ENCODE data around the gene MICAL2. TPM values are rescaled to one million over a fixed set of nuclear protein-coding genes. Genes with fewer than 3 reads are reported as not detected.

The MICAL2 gene
- total RNA-seq, 1 experiment from 2014 or later, result 62.9 TPM

- no peak overlapping the region for H2AFZ ChIP-seq (ENCODE audit: low read length)
- intact Hi-C loops (cut with micrococcal nuclease), result no loop called here
- TF ChIP-seq EZH2 (IDR thresholded peaks at IDR 0.05; ENCODE audit: low read length, unreplicated experiment), result no peak
- TF ChIP-seq EZH2phosphoT487 (IDR thresholded peaks at IDR 0.05; ENCODE audit: borderline replicate concordance, low read length), result no peak
- TF ChIP-seq CTCF (conservative IDR thresholded peaks at IDR 0.05; ENCODE audit: low read depth, low read length), result no peak
- no peaks in the 10 kb centered on the region for H3K9me2 ChIP-seq (replicated peaks; ENCODE audit: low read length)
- ATAC-seq (no peak), DNase-seq (peak; percentile 31)
- BruUV-seq (replicated peaks), result no TSS peak
- H3K9ac ChIP-seq (ENCODE audit: low read length), result no peak overlapping the region
- no peak overlapping the region for H3K27ac ChIP-seq (ENCODE audit: low read length)
- no peaks in the 10 kb centered on the region for H4K20me1 ChIP-seq (ENCODE audit: low read length)
- H3K27me3 ChIP-seq (ENCODE audit: low read length), result no peaks in the 10 kb centered on the region
- no peak overlapping the region for H3K4me3 ChIP-seq (ENCODE audit: low read length)
- no peaks in the 10 kb centered on the region for H3K9me3 ChIP-seq (ENCODE audit: low read length)
- H3K4me1 ChIP-seq (ENCODE audit: insufficient read depth, low read length), result peaks cover 32% of the 10 kb centered on the region
- ChIA-PET POLR2A (ENCODE audit: unreplicated experiment) (no interaction called here), CTCF (no interaction called here)
- H3F3A ChIP-seq (ENCODE audit: low read length, unreplicated experiment), result no peaks in the 10 kb centered on the region
- no peak overlapping the region for H3K4me2 ChIP-seq (ENCODE audit: low read length)
- no peaks in the 10 kb centered on the region for H3K79me2 ChIP-seq (ENCODE audit: low read length)
- H3K36me3 ChIP-seq (ENCODE audit: low read depth, low read length), result no peaks in the 10 kb centered on the region
These were observed 162.6 kb downstream of the MICAL2 start for GRCh38 chr11:12272821-12273617.

GRCh38 chr11:12273618-12273995 is 163.2 kb downstream of the MICAL2 start:
- intact Hi-C loops (cut with micrococcal nuclease), result no loop called here
- Histone ChIP-seq H3K4me2 (ENCODE audit: low read length) (no peak overlapping the region), H3K79me2 (ENCODE audit: low read length) (no peaks in the 10 kb centered on the region), H4K20me1 (ENCODE audit: low read length) (no peaks in the 10 kb centered on the region), H3K36me3 (ENCODE audit: low read depth, low read length) (no peaks in the 10 kb centered on the region), H3K9me3 (ENCODE audit: low read length) (no peaks in the 10 kb centered on the region), H3F3A (ENCODE audit: low read length, unreplicated experiment) (no peaks in the 10 kb centered on the region), H3K27ac (ENCODE audit: low read length) (no peak overlapping the region), H3K9ac (ENCODE audit: low read length) (no peak overlapping the region), H3K27me3 (ENCODE audit: low read length) (no peaks in the 10 kb centered on the region), H2AFZ (ENCODE audit: low read length) (no peak overlapping the region), H3K4me3 (ENCODE audit: low read length) (no peak overlapping the region), H3K4me1 (ENCODE audit: insufficient read depth, low read length) (peaks cover 26% of the 10 kb centered on the region), H3K9me2 (replicated peaks; ENCODE audit: low read length) (no peaks in the 10 kb centered on the region)
- no peak for ATAC-seq
- ChIA-PET CTCF (no interaction called here), POLR2A (ENCODE audit: unreplicated experiment) (no interaction called here)
- DNase-seq, result no peak
- TF ChIP-seq EZH2 (IDR thresholded peaks at IDR 0.05; ENCODE audit: low read length, unreplicated experiment), result no peak
- no peak for TF ChIP-seq CTCF (conservative IDR thresholded peaks at IDR 0.05; ENCODE audit: low read depth, low read length)
- no peak for TF ChIP-seq EZH2phosphoT487 (IDR thresholded peaks at IDR 0.05; ENCODE audit: borderline replicate concordance, low read length)
- BruUV-seq (replicated peaks), result no TSS peak

GRCh38 chr11:12274056-12274455 is 163.7 kb downstream of the MICAL2 start:
- ATAC-seq, result no peak
- Histone ChIP-seq H3K9me2 (replicated peaks; ENCODE audit: low read length) (no peaks in the 10 kb centered on the region), H3F3A (ENCODE audit: low read length, unreplicated experiment) (no peaks in the 10 kb centered on the region), H3K27ac (ENCODE audit: low read length) (no peak overlapping the region), H3K4me1 (ENCODE audit: insufficient read depth, low read length) (peaks cover 22% of the 10 kb centered on the region), H3K4me2 (ENCODE audit: low read length) (no peak overlapping the region), H3K27me3 (ENCODE audit: low read length) (no peaks in the 10 kb centered on the region), H3K79me2 (ENCODE audit: low read length) (no peaks in the 10 kb centered on the region), H3K4me3 (ENCODE audit: low read length) (no peak overlapping the region), H3K36me3 (ENCODE audit: low read depth, low read length) (no peaks in the 10 kb centered on the region), H3K9ac (ENCODE audit: low read length) (no peak overlapping the region), H3K9me3 (ENCODE audit: low read length) (no peaks in the 10 kb centered on the region), H4K20me1 (ENCODE audit: low read length) (no peaks in the 10 kb centered on the region), H2AFZ (ENCODE audit: low read length) (no peak overlapping the region)
- no peak for DNase-seq
- ChIA-PET CTCF (no interaction called here), POLR2A (ENCODE audit: unreplicated experiment) (no interaction called here)
- no peak for TF ChIP-seq CTCF (conservative IDR thresholded peaks at IDR 0.05; ENCODE audit: low read depth, low read length)
- TF ChIP-seq EZH2 (IDR thresholded peaks at IDR 0.05; ENCODE audit: low read length, unreplicated experiment), result no peak
- TF ChIP-seq EZH2phosphoT487 (IDR thresholded peaks at IDR 0.05; ENCODE audit: borderline replicate concordance, low read length), result no peak
- intact Hi-C loops (cut with micrococcal nuclease), result no loop called here
- BruUV-seq (replicated peaks), result no TSS peak

Data from PC-3 (cell line).